Uterus (tissue), 2 donors: ENCODE measurements around the gene HOXC13.

Experiments used
- CTCF ChIP-seq, 4 experiments: fragments of 200-600 bp in 2 of 4; fragments of 450-650 bp in 2 of 4; sonication (generic) in 2 of 4; IDR thresholded peaks; one replicate each; pipeline ENCODE4 v1.5.1; 2016 to 2019; ENCODE audit warnings: antibody characterized with exemption in 4 of 4, mild to moderate bottlenecking in 2 of 4, moderate library complexity in 1 of 4
- POLR2A ChIP-seq, 2 donors: fragments of 450-650 bp; IDR thresholded peaks; one replicate each; pipeline ENCODE4 v1.6.1; 2016; ENCODE audit warnings: antibody characterized with exemption in 2 of 2, mild to moderate bottlenecking in 1 of 2, moderate library complexity in 1 of 2

GRCh38 chr12:53983568-53983949 is 44.9 kb downstream of the HOXC13 start:
- TF ChIP-seq CTCF (IDR thresholded peaks at IDR 0.05) (no peak), POLR2A (IDR thresholded peaks at IDR 0.05) (no peak)
